ENCODE data around the gene GRIN1.

Gene GRIN1

GRCh38 chr9:137180491-137180890 is 41.5 kb downstream of the GRIN1 start:
- DNase-seq, result no peak

DNA sequence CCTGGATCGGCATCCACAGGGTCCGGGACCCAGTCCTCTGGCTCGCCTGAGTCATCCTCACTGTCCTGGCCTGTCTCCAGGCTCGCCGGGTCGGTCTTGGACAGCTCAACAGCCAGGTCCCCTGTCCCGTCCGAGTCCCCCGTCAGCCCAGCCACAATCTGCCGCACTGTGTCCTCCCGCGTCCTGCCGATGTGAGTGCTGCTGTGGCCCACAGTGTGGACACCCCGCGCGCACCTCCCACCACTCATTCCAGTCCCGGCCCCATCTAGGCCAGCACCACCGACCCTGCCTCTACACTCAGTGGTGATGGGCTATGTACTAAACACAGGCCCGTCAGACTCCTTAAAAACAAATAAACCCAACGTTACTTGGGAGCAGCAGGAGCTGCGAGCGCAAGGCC is 42.7 kb downstream of the GRIN1 start:
- DNase-seq, result no peak

GRCh38 chr9:137182836-137183235 is 43.9 kb downstream of the GRIN1 start:
- DNase-seq, result no peak

- DNase-seq, result no peak
These were observed 45.1 kb downstream of the GRIN1 start for GRCh38 chr9:137183980-137184595.

DNA sequence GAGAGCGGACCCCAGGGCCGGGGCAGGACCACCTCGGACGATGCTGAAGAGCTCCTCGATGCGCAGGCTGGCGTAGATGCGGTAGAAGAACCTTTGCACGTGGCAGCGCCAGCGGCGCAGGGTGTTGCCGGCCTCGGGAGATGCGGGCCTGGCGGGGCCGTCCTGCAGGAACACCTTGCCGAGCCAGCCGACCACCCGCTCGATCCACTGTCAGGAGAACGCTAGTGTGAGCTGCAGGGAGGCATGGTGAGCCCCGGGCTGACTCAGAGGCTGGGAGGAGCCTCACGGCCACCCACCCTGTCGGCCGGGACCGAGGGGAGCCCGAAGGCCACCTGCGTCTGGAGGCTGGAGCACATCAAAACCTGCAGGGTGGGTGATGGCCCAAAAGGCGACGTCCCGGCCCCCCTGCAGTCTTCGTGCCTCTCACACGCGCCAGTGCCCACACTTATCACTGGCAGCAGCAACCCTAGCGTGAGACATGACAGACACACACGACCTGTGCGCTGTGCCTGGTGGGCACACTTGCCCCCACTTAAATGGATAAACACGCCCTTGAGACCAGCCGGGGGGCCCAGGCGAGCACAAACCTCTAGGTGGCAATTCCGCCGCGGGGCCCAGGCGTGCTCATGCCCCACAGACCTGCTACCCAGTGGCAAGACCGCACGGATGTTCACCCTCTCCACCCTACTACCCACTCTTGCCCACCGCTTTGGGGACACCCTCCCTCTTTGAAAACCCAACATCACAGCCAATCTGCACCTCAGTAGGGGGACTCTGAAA is 46.1 kb downstream of the GRIN1 start:
- DNase-seq, result no peak

GRCh38 chr9:137185921-137186320 is 47.0 kb downstream of the GRIN1 start:
- DNase-seq, result no peak

- no peak for DNase-seq
These were observed 47.4 kb downstream of the GRIN1 start for GRCh38 chr9:137186385-137186784.

DNA sequence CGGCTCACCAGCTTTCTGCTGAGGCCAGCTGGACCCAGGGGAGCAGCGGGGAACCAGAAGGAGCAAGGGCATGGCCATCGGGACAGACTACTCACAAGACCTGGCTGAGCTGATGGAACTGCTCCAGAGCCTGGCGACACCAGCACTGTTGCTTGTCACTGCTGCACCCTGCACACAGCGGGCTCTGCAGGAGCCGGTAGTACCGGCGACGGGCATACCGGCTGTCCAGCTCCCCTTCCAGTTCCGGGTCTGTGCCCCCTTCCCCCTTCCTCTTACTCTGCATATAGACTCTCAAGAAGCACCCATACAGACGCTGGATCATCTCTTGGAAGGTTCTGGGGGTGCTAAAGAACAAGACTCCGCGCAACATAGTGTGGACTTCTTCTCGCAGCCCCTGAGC is 48.4 kb downstream of the GRIN1 start:
- DNase-seq, result no peak

DNA sequence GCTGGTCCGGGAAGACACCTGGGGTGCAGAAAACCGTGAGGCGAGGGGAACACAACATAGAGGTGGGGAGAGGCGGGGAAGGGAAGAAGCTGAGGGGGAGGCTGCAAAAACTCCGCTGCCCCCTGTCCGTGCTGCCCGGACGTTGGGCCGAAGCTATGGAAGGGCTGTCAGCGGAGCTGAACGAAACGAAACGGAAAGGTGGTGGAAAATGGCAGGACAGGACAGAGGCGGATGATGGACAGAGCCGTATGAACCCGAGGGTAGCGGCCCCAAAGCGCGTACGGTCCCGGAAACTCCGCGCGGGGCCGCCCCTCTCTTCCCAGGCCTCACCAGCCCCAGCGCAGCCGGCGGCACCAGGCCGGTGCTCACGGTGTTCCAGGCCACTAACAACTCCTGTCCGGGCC is 49.1 kb downstream of the GRIN1 start:
- no peak for DNase-seq

- DNase-seq, result peak; percentile 98
These were observed 49.7 kb downstream of the GRIN1 start, which contains the start of the genes ANAPC2 and SSNA1 for GRCh38 chr9:137188490-137189296. Gene ANAPC2, minus strand, starts transcription at chr9:137188560. Its CDS starts 28 bp downstream, at chr9:137188532. Gene SSNA1, plus strand, starts transcription at chr9:137188676. Its CDS starts 51 bp downstream, at chr9:137188727.

- DNase-seq, result no peak
These were observed 50.6 kb downstream of the GRIN1 start for GRCh38 chr9:137189297-137190295.

GRCh38 chr9:137190315-137190856 is 51.4 kb downstream of the GRIN1 start:
- no peak for DNase-seq

DNA sequence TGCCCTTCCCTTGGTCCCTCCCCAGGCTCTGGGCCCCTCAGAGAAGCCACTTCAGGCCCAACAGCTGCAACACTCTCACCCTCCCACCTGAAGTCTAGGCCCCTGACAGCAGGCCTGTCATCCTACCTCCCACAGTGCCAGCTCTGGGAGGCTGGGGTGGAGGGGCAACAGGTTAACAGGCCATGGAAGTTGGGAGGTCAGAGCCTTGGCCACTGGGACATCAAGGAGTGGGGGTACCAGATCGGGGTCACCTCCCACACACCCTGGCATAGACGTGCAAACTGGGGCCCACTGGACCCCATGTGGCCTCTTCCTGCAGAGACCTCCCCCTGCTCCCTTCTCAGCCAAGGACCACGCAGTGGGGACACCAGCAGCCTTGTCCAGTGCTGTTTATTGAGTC is 52.3 kb downstream of the GRIN1 start:
- DNase-seq, result no peak

GRCh38 chr9:137191691-137192447 is 52.9 kb downstream of the GRIN1 start:
- DNase-seq, result no peak

GRCh38 chr9:137192448-137192780 is 53.5 kb downstream of the GRIN1 start:
- no peak for DNase-seq

GRCh38 chr9:137192859-137193258 is 53.9 kb downstream of the GRIN1 start:
- DNase-seq, result no peak

- DNase-seq, result no peak
These were observed 54.8 kb downstream of the GRIN1 start for GRCh38 chr9:137193771-137194170.

DNA sequence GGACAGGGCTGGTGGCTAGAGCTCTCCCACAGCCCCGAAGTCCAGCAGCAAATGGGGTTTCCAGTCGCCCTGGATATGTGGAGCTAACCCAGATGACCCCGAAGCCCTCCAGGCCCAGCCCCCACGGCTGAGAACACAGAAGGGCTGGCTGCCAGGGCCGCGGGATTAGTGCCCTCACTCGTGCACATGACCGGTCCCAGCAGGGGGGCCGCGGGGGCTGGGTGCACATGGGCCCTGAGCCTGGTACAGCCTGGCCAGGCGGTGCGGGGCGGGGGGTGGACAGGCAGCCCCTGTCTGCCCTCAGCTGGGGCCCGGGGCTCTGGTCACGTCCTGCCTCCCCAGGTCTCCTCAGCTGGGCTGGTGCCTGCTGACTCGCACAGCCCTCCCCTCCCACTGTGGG is 55.4 kb downstream of the GRIN1 start:
- no peak for DNase-seq

GRCh38 chr9:137194909-137195308 is 56.0 kb downstream of the GRIN1 start:
- DNase-seq, result no peak

- DNase-seq, result no peak
These were observed 56.7 kb downstream of the GRIN1 start for GRCh38 chr9:137195525-137196220.
